ENCODE data around the gene TOMM34. TPM values are rescaled to one million over a fixed set of nuclear protein-coding genes. Genes with fewer than 3 reads are reported as not detected.

The TOMM34 gene
- total RNA-seq, 2 donors from 2014 or later: 24.4 to 163 TPM

- 96% methylated on average over 14 of the region's 14 CpGs for WGBS
- no peaks in the 10 kb centered on the region for H3K36me3 ChIP-seq
- TF ChIP-seq POLR2A (IDR thresholded peaks at IDR 0.05) (no peak), CTCF (IDR thresholded peaks at IDR 0.05) (no peak), POLR2AphosphoS5 (IDR thresholded peaks at IDR 0.05) (no peak)
- no peaks in the 10 kb centered on the region for H3K27me3 ChIP-seq (replicated peaks; ENCODE audit: insufficient read depth)
- DNase-seq (ENCODE audit: low spot score): no peak
- intact Hi-C loops (cut with DNase I): no loop called here
- H3K4me3 ChIP-seq: no peak overlapping the region
- H3K27ac ChIP-seq: no peak overlapping the region
- no peaks in the 10 kb centered on the region for H3K4me1 ChIP-seq (replicated peaks)
- no peaks in the 10 kb centered on the region for H3K9me3 ChIP-seq
Measured at GRCh38 chr20:44921447-44921846, 38.8 kb downstream of the TOMM34 start.

GRCh38 chr20:44918761-44919160 is 41.4 kb downstream of the TOMM34 start:
- no peak for TF ChIP-seq CTCF (IDR thresholded peaks at IDR 0.05)
- no peak for TF ChIP-seq POLR2AphosphoS5 (IDR thresholded peaks at IDR 0.05)
- no peak for TF ChIP-seq POLR2A (IDR thresholded peaks at IDR 0.05)
- WGBS: 96% methylated on average over 10 of the region's 10 CpGs

GRCh38 chr20:44918342-44918741 is 41.9 kb downstream of the TOMM34 start:
- no peaks in the 10 kb centered on the region for H3K9me3 ChIP-seq
- intact Hi-C loops (cut with DNase I): no loop called here
- H3K27ac ChIP-seq: no peak overlapping the region
- no peaks in the 10 kb centered on the region for H3K4me1 ChIP-seq (replicated peaks)
- DNase-seq (ENCODE audit: low spot score): no peak
- TF ChIP-seq POLR2A (IDR thresholded peaks at IDR 0.05) (no peak), POLR2AphosphoS5 (IDR thresholded peaks at IDR 0.05) (no peak), CTCF (IDR thresholded peaks at IDR 0.05) (no peak)
- 99% methylated on average over 3 of the region's 3 CpGs for WGBS
- no peaks in the 10 kb centered on the region for H3K27me3 ChIP-seq (replicated peaks; ENCODE audit: insufficient read depth)
- no peaks in the 10 kb centered on the region for H3K36me3 ChIP-seq
- no peak overlapping the region for H3K4me3 ChIP-seq

More at GRCh38 chr20:44918761-44919160, 41.4 kb downstream of the TOMM34 start:
- H3K4me1 ChIP-seq (replicated peaks): no peaks in the 10 kb centered on the region
- H3K27ac ChIP-seq: no peak overlapping the region
- no peak for DNase-seq (ENCODE audit: low spot score)
- no peaks in the 10 kb centered on the region for H3K27me3 ChIP-seq (replicated peaks; ENCODE audit: insufficient read depth)
- no peak overlapping the region for H3K4me3 ChIP-seq
- H3K36me3 ChIP-seq: no peaks in the 10 kb centered on the region
- no peaks in the 10 kb centered on the region for H3K9me3 ChIP-seq
- intact Hi-C loops (cut with DNase I): no loop called here

- no peaks in the 10 kb centered on the region for H3K36me3 ChIP-seq
- H3K27me3 ChIP-seq (replicated peaks; ENCODE audit: insufficient read depth): no peaks in the 10 kb centered on the region
- intact Hi-C loops (cut with DNase I): no loop called here
- no peak overlapping the region for H3K4me3 ChIP-seq
- TF ChIP-seq CTCF (IDR thresholded peaks at IDR 0.05) (no peak), POLR2A (IDR thresholded peaks at IDR 0.05) (no peak), POLR2AphosphoS5 (IDR thresholded peaks at IDR 0.05) (no peak)
- no peak for DNase-seq (ENCODE audit: low spot score)
- H3K9me3 ChIP-seq: no peaks in the 10 kb centered on the region
- 100% methylated on average over 2 of the region's 2 CpGs for WGBS
- H3K4me1 ChIP-seq (replicated peaks): no peaks in the 10 kb centered on the region
- no peak overlapping the region for H3K27ac ChIP-seq
Measured at GRCh38 chr20:44917399-44917798, 42.8 kb downstream of the TOMM34 start.

- Histone ChIP-seq H3K9me3 (no peaks in the 10 kb centered on the region), H3K36me3 (no peaks in the 10 kb centered on the region), H3K4me3 (no peak overlapping the region), H3K4me1 (replicated peaks) (no peaks in the 10 kb centered on the region), H3K27me3 (replicated peaks; ENCODE audit: insufficient read depth) (no peaks in the 10 kb centered on the region), H3K27ac (no peak overlapping the region)
- intact Hi-C loops (cut with DNase I): no loop called here
- 96% methylated on average over 12 of the region's 12 CpGs for WGBS
- TF ChIP-seq CTCF (IDR thresholded peaks at IDR 0.05) (no peak), POLR2AphosphoS5 (IDR thresholded peaks at IDR 0.05) (no peak), POLR2A (IDR thresholded peaks at IDR 0.05) (no peak)
- DNase-seq (ENCODE audit: low spot score): no peak
Measured at GRCh38 chr20:44916586-44916985, 43.6 kb downstream of the TOMM34 start.

All from prostate gland (tissue), 2 donors.